Stomach (tissue), 4 donors: Measurements from ENCODE around the gene DCLK1.

Experiments used
- EP300 ChIP-seq: sonication (generic); formaldehyde crosslinking; IDR thresholded peaks from one replicate; pipeline ENCODE4 v1.6.1; 2017; ENCODE audit warnings: antibody characterized with exemption
- POLR2AphosphoS5 ChIP-seq, 3 donors: sonication (generic); formaldehyde crosslinking; IDR thresholded peaks; one replicate each; pipeline ENCODE4 v1.6.1; 2016; ENCODE audit warnings: antibody characterized with exemption in 3 of 3
- TF ChIP-seq, protein P1 (sequence below), 7 experiments: fragments of 450-650 bp in 4 of 7; fragments of 200-600 bp in 3 of 7; sonication (generic) in 3 of 7; IDR thresholded peaks; one replicate each; pipeline ENCODE4 v1.5.1; 2016 to 2019; ENCODE audit warnings: antibody characterized with exemption in 7 of 7, control low read depth in 2 of 7, mild to moderate bottlenecking in 1 of 7

DNA sequence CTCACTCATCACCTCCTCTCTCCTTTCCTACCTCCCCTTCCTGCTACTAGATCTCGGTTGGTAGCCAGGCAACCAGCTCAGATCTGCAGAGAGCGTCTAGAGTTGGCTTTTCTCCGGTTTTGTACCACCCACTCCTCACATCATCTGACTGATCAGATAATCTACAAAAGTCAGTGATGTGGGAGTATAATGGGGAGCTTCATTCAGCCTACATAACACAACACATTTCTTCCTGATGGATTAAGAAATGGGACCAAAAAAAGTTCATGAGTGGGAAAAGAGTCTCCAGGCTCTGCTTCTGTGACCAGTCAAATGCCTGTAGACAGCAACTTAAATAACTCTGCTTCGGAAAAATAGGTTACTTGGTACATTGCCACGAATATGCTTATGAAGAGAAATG, 279.8 kb downstream of the DCLK1 start:
- TF ChIP-seq, protein P1, sequence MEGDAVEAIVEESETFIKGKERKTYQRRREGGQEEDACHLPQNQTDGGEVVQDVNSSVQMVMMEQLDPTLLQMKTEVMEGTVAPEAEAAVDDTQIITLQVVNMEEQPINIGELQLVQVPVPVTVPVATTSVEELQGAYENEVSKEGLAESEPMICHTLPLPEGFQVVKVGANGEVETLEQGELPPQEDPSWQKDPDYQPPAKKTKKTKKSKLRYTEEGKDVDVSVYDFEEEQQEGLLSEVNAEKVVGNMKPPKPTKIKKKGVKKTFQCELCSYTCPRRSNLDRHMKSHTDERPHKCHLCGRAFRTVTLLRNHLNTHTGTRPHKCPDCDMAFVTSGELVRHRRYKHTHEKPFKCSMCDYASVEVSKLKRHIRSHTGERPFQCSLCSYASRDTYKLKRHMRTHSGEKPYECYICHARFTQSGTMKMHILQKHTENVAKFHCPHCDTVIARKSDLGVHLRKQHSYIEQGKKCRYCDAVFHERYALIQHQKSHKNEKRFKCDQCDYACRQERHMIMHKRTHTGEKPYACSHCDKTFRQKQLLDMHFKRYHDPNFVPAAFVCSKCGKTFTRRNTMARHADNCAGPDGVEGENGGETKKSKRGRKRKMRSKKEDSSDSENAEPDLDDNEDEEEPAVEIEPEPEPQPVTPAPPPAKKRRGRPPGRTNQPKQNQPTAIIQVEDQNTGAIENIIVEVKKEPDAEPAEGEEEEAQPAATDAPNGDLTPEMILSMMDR (IDR thresholded peaks at IDR 0.05), result no peak
- TF ChIP-seq EP300 (no peak), POLR2AphosphoS5 (IDR thresholded peaks at IDR 0.05) (no peak)
